ENCODE data around the gene MEGF10.
"Not testable (repeated sequence)": the region's sequence is repeated elsewhere in the genome, so short reads cannot be mapped to it uniquely, and the experiment has no call there.

Gene MEGF10

DNA sequence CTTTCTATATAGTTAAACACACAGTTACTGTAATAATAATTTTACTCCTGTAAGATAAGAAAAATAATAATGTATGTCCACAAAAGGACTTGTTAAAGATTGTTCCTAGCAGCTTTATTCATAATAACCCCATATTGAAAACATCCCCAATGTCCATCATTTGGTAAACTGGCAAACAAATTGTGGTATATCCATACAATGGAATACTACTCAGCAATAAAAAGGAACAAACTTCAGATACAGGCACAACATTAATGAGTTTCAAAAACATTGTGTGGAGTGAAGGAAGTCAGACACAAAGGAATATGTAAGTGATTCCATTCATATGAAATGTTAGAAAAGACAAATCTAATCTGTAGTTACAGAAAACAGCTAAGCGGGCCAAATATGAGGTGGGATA is 1.9 kb upstream of the MEGF10 start:
- no peak for TF ChIP-seq TAF1 (IDR thresholded peaks at IDR 0.05; ENCODE audit: borderline replicate concordance, low read depth, low read length)
- no peak for TF ChIP-seq POLR2AphosphoS5 (IDR thresholded peaks at IDR 0.05; ENCODE audit: low read depth, low read length)
- TF ChIP-seq POLR2A (IDR thresholded peaks at IDR 0.05; ENCODE audit: low read depth, low read length) = no peak
- FAIRE-seq (no peak), DNase-seq (ENCODE audit: insufficient read length) (no peak)

DNA sequence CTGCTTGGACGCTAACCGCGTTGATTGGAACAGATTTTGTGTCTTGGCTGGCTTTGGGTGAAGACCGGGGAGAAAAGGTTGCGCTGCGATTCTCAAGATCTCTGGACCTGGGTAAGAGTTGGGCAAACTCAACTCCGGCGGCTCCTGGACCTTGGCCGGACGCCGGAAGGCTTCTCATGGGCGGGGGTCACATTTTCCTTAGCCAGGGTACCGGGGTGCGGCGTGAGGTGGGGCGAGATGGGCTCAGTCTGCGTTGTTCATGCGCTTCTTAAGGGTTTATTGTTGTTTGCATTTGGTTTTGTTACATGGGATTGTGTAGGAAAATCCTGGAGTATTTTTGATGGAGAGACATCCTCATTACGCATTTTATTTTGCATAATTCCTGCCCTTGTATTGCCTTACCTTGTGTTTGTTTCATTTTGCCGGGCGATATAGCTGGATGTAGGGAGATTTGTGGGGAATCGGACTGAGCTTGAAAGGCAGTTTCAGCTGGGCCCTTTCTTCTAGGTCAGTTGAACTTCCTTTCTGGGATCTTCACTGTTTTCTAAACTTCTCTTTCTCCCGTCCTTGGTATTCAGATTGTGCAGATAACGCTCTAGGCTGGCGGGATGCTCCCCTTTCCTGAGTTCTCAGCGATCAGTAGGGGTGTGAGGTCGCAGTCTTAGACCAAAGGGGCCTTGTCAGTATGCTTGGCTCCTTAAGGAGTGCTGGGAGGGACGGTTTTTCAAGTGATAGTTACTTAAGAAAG is 524 bp downstream of the MEGF10 start:
- DNase-seq (ENCODE audit: insufficient read length) (no peak), FAIRE-seq (no peak)
- TF ChIP-seq POLR2A (IDR thresholded peaks at IDR 0.05; ENCODE audit: low read depth, low read length) (no peak), TAF1 (IDR thresholded peaks at IDR 0.05; ENCODE audit: borderline replicate concordance, low read depth, low read length) (no peak), POLR2AphosphoS5 (IDR thresholded peaks at IDR 0.05; ENCODE audit: low read depth, low read length) (no peak)

DNA sequence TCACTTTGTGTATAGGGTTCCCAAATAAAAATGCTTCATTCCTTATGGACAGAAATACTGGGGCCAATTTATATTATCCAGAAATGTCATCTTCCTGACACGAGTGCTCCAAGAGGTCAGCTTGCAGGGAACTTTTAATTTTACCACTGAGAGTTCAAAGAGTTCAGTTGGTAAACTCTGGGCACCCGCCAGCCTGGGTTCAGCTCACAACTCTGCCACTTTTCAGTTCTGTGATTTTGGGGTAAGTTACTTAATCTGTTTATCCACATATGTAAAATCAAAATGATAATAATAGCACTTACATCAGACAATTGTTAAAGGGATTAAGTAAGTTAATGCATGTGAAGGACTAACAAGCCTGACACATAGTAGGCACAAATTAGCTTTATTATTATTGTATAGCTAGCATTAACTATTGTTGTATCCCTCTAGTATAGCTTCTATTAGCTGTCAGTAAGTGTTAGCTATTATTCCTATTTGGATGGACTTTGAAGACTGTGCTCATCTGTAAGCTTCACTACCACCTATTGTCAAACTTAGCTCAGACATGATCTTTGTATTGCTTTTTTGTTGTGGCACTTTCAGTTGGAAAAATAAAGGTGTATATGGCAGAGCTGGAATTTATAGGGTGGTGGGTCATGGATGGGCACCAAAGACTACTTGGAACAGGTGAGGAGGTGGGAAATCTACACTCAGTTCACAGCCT is 1.6 kb downstream of the MEGF10 start:
- no peak for TF ChIP-seq POLR2A (IDR thresholded peaks at IDR 0.05; ENCODE audit: low read depth, low read length)
- no peak for TF ChIP-seq POLR2AphosphoS5 (IDR thresholded peaks at IDR 0.05; ENCODE audit: low read depth, low read length)
- no peak for TF ChIP-seq TAF1 (IDR thresholded peaks at IDR 0.05; ENCODE audit: borderline replicate concordance, low read depth, low read length)
- DNase-seq (ENCODE audit: insufficient read length) (no peak), FAIRE-seq (no peak)

DNA sequence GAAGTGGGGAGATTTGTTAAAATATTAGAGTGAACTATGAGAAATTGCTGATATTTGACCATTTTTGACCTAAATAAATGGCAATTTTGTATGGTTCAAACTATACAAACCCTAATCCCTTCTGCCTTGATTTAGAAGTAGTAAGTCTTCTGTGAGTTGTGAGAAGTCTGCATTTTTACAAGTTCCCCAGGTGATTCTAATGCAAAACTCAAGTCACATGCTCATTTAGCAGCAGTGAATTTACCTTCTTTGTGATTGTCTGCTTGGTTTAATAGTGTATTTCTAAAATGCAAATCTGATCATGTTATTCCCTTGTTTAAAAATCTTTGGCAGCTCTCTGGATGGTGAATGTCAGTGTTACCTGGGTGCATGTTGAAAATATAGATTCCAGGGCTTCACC is 2.8 kb downstream of the MEGF10 start:
- DNase-seq (ENCODE audit: insufficient read length) (no peak), FAIRE-seq (no peak)
- TF ChIP-seq TAF1 (IDR thresholded peaks at IDR 0.05; ENCODE audit: borderline replicate concordance, low read depth, low read length) (no peak), POLR2A (IDR thresholded peaks at IDR 0.05; ENCODE audit: low read depth, low read length) (no peak), POLR2AphosphoS5 (IDR thresholded peaks at IDR 0.05; ENCODE audit: low read depth, low read length) (no peak)

DNA sequence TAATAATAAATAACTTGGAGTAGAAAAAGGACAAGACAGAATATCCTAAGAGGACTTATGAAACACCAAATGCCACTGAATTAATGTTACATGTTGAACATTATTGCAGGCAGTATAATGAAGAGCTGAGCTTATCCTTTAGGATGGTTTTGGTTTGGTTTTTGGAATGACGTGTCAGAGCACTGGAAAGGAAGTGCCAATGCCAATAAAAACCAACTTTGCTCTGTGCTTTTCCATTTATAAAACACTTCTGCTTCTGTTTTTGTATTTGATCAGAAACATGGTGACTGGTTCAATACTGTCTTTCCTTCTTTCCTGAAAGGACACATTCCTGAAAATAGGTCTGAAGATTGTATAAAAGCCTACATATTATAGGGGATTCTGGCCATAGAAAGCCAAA is 4.2 kb downstream of the MEGF10 start:
- FAIRE-seq (no peak), DNase-seq (ENCODE audit: insufficient read length) (no peak)
- TF ChIP-seq POLR2AphosphoS5 (IDR thresholded peaks at IDR 0.05; ENCODE audit: low read depth, low read length) (no peak), TAF1 (IDR thresholded peaks at IDR 0.05; ENCODE audit: borderline replicate concordance, low read depth, low read length) (no peak), POLR2A (IDR thresholded peaks at IDR 0.05; ENCODE audit: low read depth, low read length) (no peak)

DNA sequence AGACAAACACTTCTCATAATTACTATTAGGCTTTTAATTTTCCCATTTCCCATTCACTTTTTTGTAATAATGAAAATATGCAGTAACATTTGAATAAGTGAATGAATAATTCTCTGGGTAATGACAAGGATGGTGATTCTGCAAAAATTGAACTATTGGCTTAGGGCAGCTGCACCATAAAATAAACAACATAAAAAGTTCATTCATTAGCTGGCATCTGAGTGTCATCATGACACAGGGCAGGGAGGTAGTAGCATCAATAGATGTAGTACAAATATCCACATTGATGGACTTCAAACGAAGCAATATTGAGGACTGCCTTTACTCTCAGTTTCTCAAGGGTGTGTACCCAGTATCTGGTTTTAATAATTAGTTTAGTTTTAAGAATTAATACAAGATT is 4.9 kb downstream of the MEGF10 start:
- TF ChIP-seq POLR2A (IDR thresholded peaks at IDR 0.05; ENCODE audit: low read depth, low read length) (no peak), POLR2AphosphoS5 (IDR thresholded peaks at IDR 0.05; ENCODE audit: low read depth, low read length) (no peak), TAF1 (IDR thresholded peaks at IDR 0.05; ENCODE audit: borderline replicate concordance, low read depth, low read length) (no peak)
- DNase-seq (ENCODE audit: insufficient read length) (no peak), FAIRE-seq (no peak)

DNA sequence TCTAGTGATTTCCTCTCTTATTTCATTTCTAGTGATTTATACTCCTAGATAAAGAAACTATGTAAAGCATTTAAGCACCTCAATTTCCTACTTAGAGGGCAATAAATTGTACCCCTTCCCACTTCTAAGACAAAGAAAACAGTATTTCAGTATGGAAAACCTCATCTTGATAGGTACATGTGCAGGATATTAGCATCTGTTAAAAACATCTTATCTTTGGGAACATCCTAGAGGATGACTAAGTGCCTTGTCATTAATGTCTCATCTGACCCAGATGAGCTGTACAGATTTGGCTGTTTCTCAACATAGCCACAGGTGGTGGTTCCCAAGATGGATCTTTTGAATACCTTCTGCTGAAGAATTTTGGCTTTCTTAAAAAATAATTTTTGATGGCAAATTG is 5.7 kb downstream of the MEGF10 start:
- TF ChIP-seq TAF1 (IDR thresholded peaks at IDR 0.05; ENCODE audit: borderline replicate concordance, low read depth, low read length) = no peak
- TF ChIP-seq POLR2AphosphoS5 (IDR thresholded peaks at IDR 0.05; ENCODE audit: low read depth, low read length) = no peak
- TF ChIP-seq POLR2A (IDR thresholded peaks at IDR 0.05; ENCODE audit: low read depth, low read length) = no peak
- DNase-seq (ENCODE audit: insufficient read length) (no peak), FAIRE-seq (no peak)

DNA sequence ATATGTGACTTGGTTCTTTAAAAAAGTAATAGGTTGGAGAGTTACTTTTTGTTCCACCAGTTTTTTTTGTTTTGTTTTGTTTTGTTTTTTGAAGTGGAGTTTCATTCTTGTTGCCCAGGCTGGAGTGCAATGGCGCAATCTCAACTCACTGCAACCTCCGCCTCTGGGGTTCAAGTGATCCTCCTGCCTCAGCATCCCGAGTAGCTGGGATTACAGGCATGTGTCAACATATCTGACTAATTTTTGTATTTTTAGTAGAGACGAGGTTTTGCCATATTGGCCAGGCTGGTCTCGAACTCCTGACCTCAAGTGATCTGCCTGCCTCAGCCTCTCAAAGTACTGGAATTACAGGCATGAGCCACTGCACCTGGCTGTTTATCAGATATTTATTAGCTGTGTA is 6.3 kb downstream of the MEGF10 start:
- not testable (repeated sequence) for DNase-seq (ENCODE audit: insufficient read length); FAIRE-seq

DNA sequence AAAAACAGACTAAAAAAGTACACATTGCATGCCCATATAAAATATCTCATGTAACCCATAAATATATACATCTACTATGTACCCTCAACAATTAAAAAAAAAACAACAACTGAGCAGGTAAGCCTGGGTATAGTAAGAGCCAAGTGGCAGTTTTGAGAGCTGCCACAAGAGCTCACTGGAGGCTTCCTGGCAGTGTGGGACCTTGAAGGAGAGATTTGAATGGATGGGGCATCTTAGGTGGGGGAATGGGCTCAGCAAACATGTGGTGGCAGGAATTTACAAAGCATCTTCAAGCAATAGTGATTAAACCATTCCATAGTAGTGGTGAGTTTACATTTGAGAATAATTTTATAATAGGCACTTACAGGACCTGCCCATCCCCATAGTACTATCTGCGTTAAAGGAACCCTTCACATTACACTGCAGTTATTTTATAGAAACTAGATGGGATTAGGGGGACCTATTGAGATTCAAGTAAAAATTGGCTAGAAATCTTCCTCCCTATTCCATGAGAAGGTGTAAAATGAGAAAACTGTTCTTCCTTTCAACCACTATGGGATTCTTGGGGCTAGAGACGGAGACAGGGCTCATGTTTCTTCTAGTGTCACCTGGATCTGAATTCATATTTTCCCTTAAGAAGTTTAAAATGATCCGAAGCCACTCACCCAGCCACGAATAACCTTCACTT is 6.9 kb downstream of the MEGF10 start:
- TF ChIP-seq TAF1 (IDR thresholded peaks at IDR 0.05; ENCODE audit: borderline replicate concordance, low read depth, low read length) (no peak), POLR2A (IDR thresholded peaks at IDR 0.05; ENCODE audit: low read depth, low read length) (no peak), POLR2AphosphoS5 (IDR thresholded peaks at IDR 0.05; ENCODE audit: low read depth, low read length) (no peak)
- no peak for DNase-seq (ENCODE audit: insufficient read length)
- no peak for FAIRE-seq

DNA sequence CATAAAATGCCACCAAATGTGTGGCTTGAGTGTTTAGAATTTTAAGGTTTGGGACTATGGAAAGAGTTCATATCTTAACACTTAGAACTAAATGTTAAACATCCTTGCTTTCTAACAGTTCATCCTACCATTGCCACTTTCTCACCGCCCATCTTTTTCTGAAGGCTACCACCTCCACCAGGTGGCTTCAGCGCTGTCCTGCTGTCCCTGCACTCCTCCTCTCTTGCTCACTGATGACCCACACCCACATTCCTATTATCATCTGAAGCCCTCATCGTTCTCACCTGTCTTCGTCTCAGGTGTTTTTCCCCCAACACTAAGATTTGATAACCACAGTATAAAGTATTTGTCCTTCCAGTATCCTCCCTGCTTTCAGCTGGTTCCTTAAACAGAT is 7.4 kb downstream of the MEGF10 start:
- no peak for DNase-seq (ENCODE audit: insufficient read length)
- TF ChIP-seq TAF1 (IDR thresholded peaks at IDR 0.05; ENCODE audit: borderline replicate concordance, low read depth, low read length) = no peak
- no peak for TF ChIP-seq POLR2AphosphoS5 (IDR thresholded peaks at IDR 0.05; ENCODE audit: low read depth, low read length)
- no peak for TF ChIP-seq POLR2A (IDR thresholded peaks at IDR 0.05; ENCODE audit: low read depth, low read length)
- FAIRE-seq = no peak

DNA sequence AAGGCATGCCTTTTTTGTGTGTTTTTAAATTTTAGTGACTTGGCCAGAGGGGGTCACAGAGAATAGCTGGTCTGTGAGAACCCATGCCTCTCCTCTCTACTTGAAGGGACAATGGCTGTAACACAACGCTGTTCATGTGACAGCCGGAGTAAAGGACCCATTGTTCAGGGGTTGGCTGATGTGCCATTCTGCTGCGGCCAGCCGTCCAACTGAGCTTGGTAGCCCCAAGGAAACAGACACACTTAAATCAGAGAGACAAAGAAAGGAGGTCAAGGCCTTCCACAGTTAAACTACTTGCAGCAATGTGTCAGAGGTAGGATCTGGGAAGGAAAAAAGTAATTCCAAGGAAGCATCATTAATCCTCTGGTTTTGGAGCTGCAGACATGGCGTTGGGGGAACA is 8.1 kb downstream of the MEGF10 start:
- FAIRE-seq (no peak), DNase-seq (ENCODE audit: insufficient read length) (no peak)
- TF ChIP-seq TAF1 (IDR thresholded peaks at IDR 0.05; ENCODE audit: borderline replicate concordance, low read depth, low read length) (no peak), POLR2AphosphoS5 (IDR thresholded peaks at IDR 0.05; ENCODE audit: low read depth, low read length) (no peak), POLR2A (IDR thresholded peaks at IDR 0.05; ENCODE audit: low read depth, low read length) (no peak)

DNA sequence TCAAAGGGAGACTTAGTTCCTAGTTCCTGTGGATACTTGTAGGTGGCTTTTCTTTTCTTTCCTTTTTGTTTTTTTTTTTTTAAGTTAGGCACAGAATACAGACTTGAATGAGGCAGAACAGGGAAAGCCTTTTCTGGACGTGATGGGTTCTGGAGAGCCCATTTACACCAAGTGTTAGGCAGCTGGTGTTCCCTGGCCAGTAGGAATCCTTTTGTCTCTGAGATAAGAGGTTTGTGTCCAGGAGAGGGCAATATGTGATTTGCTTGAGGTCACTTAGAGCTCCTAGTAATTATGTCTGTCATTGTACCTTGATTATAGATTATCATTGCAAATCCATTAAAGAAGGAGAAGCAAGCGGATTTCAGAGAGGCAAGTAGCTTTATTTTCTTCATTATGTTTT is 9.1 kb downstream of the MEGF10 start:
- no peak for DNase-seq (ENCODE audit: insufficient read length)
- no peak for TF ChIP-seq POLR2A (IDR thresholded peaks at IDR 0.05; ENCODE audit: low read depth, low read length)
- TF ChIP-seq POLR2AphosphoS5 (IDR thresholded peaks at IDR 0.05; ENCODE audit: low read depth, low read length) = no peak
- no peak for TF ChIP-seq TAF1 (IDR thresholded peaks at IDR 0.05; ENCODE audit: borderline replicate concordance, low read depth, low read length)
- no peak for FAIRE-seq

Measured in GM12892 (cell line).